ENCODE measurements around the gene MRPL58. TPM values are rescaled to one million over a fixed set of nuclear protein-coding genes. Genes with fewer than 3 reads are reported as not detected.

MRPL58 gene
- total RNA-seq, 1 donor from 2014 or later = 22.2 TPM

GRCh38 chr17:75046407-75047289, 34.2 kb downstream of the MRPL58 start, which contains the start of the genes ATP5PD and KCTD2:
Gene ATP5PD (minus strand): TSS chr17:75046969. CDS start chr17:75042650, 4,319 bp downstream.
Gene KCTD2 (plus strand): TSS chr17:75047225. CDS start chr17:75047251, 26 bp downstream.
- peak; percentile 94 for DNase-seq
- Mint-ChIP-seq H3K27me3 (ENCODE audit: unreplicated experiment) (peaks cover 4% of the 10 kb centered on the region), H3K9me3 (ENCODE audit: unreplicated experiment) (peaks cover 6% of the 10 kb centered on the region), H3K27ac (ENCODE audit: unreplicated experiment) (peak within 1 kb of the TSS; percentile 80), H3K36me3 (ENCODE audit: unreplicated experiment) (no peaks in the 10 kb centered on the region), H3K4me3 (ENCODE audit: unreplicated experiment) (peak within 1 kb of the TSS; percentile 98), H3K4me1 (ENCODE audit: low read depth, unreplicated experiment) (peaks cover 5% of the 10 kb centered on the region)
- no peak for TF ChIP-seq CTCF (IDR thresholded peaks at IDR 0.05; ENCODE audit: partially characterized antibody, unreplicated experiment)

- H3K27ac Mint-ChIP-seq (ENCODE audit: unreplicated experiment) = peak overlapping the region; percentile 80
- H3K36me3 Mint-ChIP-seq (ENCODE audit: unreplicated experiment) = no peaks in the 10 kb centered on the region
- H3K4me3 Mint-ChIP-seq (ENCODE audit: unreplicated experiment) = peak overlapping the region; percentile 98
- peaks cover 5% of the 10 kb centered on the region for H3K4me1 Mint-ChIP-seq (ENCODE audit: low read depth, unreplicated experiment)
- peaks cover 6% of the 10 kb centered on the region for H3K9me3 Mint-ChIP-seq (ENCODE audit: unreplicated experiment)
- no peak for TF ChIP-seq CTCF (IDR thresholded peaks at IDR 0.05; ENCODE audit: partially characterized antibody, unreplicated experiment)
- peaks cover 4% of the 10 kb centered on the region for H3K27me3 Mint-ChIP-seq (ENCODE audit: unreplicated experiment)
- peak; percentile 50 for DNase-seq
These were observed 35.1 kb downstream of the MRPL58 start for GRCh38 chr17:75047398-75048098.

- Mint-ChIP-seq H3K4me1 (ENCODE audit: low read depth, unreplicated experiment) (peaks cover 5% of the 10 kb centered on the region), H3K27me3 (ENCODE audit: unreplicated experiment) (peaks cover 4% of the 10 kb centered on the region), H3K36me3 (ENCODE audit: unreplicated experiment) (no peaks in the 10 kb centered on the region), H3K9me3 (ENCODE audit: unreplicated experiment) (peaks cover 6% of the 10 kb centered on the region), H3K27ac (ENCODE audit: unreplicated experiment) (no peak overlapping the region), H3K4me3 (ENCODE audit: unreplicated experiment) (peak overlapping the region; percentile 98)
- no peak for TF ChIP-seq CTCF (IDR thresholded peaks at IDR 0.05; ENCODE audit: partially characterized antibody, unreplicated experiment)
- DNase-seq = no peak
These were observed 35.9 kb downstream of the MRPL58 start for GRCh38 chr17:75048249-75048878.

GRCh38 chr17:75049057-75049456, 36.6 kb downstream of the MRPL58 start:
- Mint-ChIP-seq H3K9me3 (ENCODE audit: unreplicated experiment) (peaks cover 6% of the 10 kb centered on the region), H3K4me3 (ENCODE audit: unreplicated experiment) (peak overlapping the region; percentile 16), H3K36me3 (ENCODE audit: unreplicated experiment) (no peaks in the 10 kb centered on the region)

More at GRCh38 chr17:75049057-75049456, 36.6 kb downstream of the MRPL58 start:
- peaks cover 4% of the 10 kb centered on the region for H3K27me3 Mint-ChIP-seq (ENCODE audit: unreplicated experiment)
- no peak overlapping the region for H3K27ac Mint-ChIP-seq (ENCODE audit: unreplicated experiment)
- no peak for DNase-seq
- H3K4me1 Mint-ChIP-seq (ENCODE audit: low read depth, unreplicated experiment) = peaks cover 5% of the 10 kb centered on the region
- no peak for TF ChIP-seq CTCF (IDR thresholded peaks at IDR 0.05; ENCODE audit: partially characterized antibody, unreplicated experiment)
